Skeletal muscle tissue (tissue), 4 donors: Measurements from ENCODE around the gene AMELX. TPM values are rescaled to one million over a fixed set of nuclear protein-coding genes. Genes with fewer than 3 reads are reported as not detected.

Source experiments
- H3K27ac ChIP-seq: one replicate; pipeline ENCODE4 v1.7.0; 2013; ENCODE audit warnings: mild to moderate bottlenecking, low read depth, low read length, inconsistent platforms
- H3K27me3 ChIP-seq, 3 donors: one replicate each; pipeline ENCODE4 v1.7.0; 2013; ENCODE audit warnings: low read length in 3 of 3; ENCODE audit not compliant: control insufficient read depth in 3 of 3, insufficient read depth in 3 of 3
- H3K36me3 ChIP-seq, 3 donors: one replicate each; pipeline ENCODE4 v1.7.0; 2013; ENCODE audit warnings: low read length in 3 of 3; ENCODE audit not compliant: control insufficient read depth in 3 of 3, insufficient read depth in 3 of 3
- H3K4me1 ChIP-seq, 3 donors: one replicate each; pipeline ENCODE4 v1.7.0; 2013; ENCODE audit warnings: low read length in 3 of 3, mild to moderate bottlenecking in 3 of 3; ENCODE audit not compliant: control insufficient read depth in 3 of 3, insufficient read depth in 3 of 3
- H3K4me3 ChIP-seq, 3 donors: one replicate each; pipeline ENCODE4 v1.7.0; 2013; ENCODE audit warnings: low read length in 3 of 3
- H3K9ac ChIP-seq, 3 donors: one replicate each; pipeline ENCODE4 v1.7.0; 2013; ENCODE audit warnings: low read length in 3 of 3, mild to moderate bottlenecking in 3 of 3, moderate library complexity in 2 of 3, low read depth in 1 of 3
- H3K9me3 ChIP-seq, 3 donors: one replicate each; pipeline ENCODE4 v1.7.0; 2013; ENCODE audit warnings: low read length in 3 of 3; ENCODE audit not compliant: control insufficient read depth in 3 of 3
- total RNA-seq: library from RNA; depleted of rRNA; stranded (reverse); fragments of >200 nt; gene quantifications from one replicate; pipeline ENCODE4 v1.2.3, GENCODE V29; 2014
- donor health status: Osteomylitis.

The AMELX gene
- total RNA-seq, 1 donor from 2014 or later = not detected

- Histone ChIP-seq H3K27me3 (no peaks in the 10 kb centered on the region), H3K4me3 (no peak overlapping the region), H3K36me3 (no peaks in the 10 kb centered on the region), H3K27ac (no peak overlapping the region), H3K9ac (no peak overlapping the region), H3K4me1 (no peaks in the 10 kb centered on the region), H3K9me3 (no peaks in the 10 kb centered on the region)
Measured at GRCh38 chrX:11331788-11332187, 38.6 kb downstream of the AMELX start.

- Histone ChIP-seq H3K27me3 (no peaks in the 10 kb centered on the region), H3K9ac (no peak overlapping the region), H3K9me3 (no peaks in the 10 kb centered on the region), H3K4me3 (no peak overlapping the region), H3K36me3 (no peaks in the 10 kb centered on the region), H3K27ac (no peak overlapping the region), H3K4me1 (no peaks in the 10 kb centered on the region)
Measured at GRCh38 chrX:11334165-11334564, 41.0 kb downstream of the AMELX start.

- Histone ChIP-seq H3K9me3 (no peaks in the 10 kb centered on the region), H3K4me1 (no peaks in the 10 kb centered on the region), H3K9ac (no peak overlapping the region), H3K27me3 (no peaks in the 10 kb centered on the region), H3K36me3 (no peaks in the 10 kb centered on the region), H3K4me3 (no peak overlapping the region), H3K27ac (no peak overlapping the region)
Measured at GRCh38 chrX:11336201-11336600, 43.0 kb downstream of the AMELX start.

- no peaks in the 10 kb centered on the region for H3K9me3 ChIP-seq
- no peaks in the 10 kb centered on the region for H3K36me3 ChIP-seq
- no peak overlapping the region for H3K4me3 ChIP-seq
- no peaks in the 10 kb centered on the region for H3K27me3 ChIP-seq
- H3K9ac ChIP-seq = no peak overlapping the region
- H3K4me1 ChIP-seq = peaks cover 0 to 7% (median 0%) of the 10 kb centered on the region in 3 donors
- H3K27ac ChIP-seq = no peak overlapping the region
Measured at GRCh38 chrX:11337292-11338009, 44.2 kb downstream of the AMELX start.

- no peaks in the 10 kb centered on the region for H3K9me3 ChIP-seq
- H3K27ac ChIP-seq = peak overlapping the region; percentile 72
- peaks cover 0 to 7% (median 0%) of the 10 kb centered on the region in 3 donors for H3K4me1 ChIP-seq
- no peaks in the 10 kb centered on the region for H3K36me3 ChIP-seq
- H3K9ac ChIP-seq = no peak overlapping the region
- H3K27me3 ChIP-seq = no peaks in the 10 kb centered on the region
- H3K4me3 ChIP-seq = peak overlapping the region in 1 of 3 donors; percentile 7
Measured at GRCh38 chrX:11341274-11342201, 48.3 kb downstream of the AMELX start.

GRCh38 chrX:11342673-11343072, 49.5 kb downstream of the AMELX start:
- Histone ChIP-seq H3K9me3 (no peaks in the 10 kb centered on the region), H3K27me3 (no peaks in the 10 kb centered on the region), H3K4me1 (peaks cover 0 to 7% (median 0%) of the 10 kb centered on the region in 3 donors), H3K4me3 (no peak overlapping the region), H3K36me3 (no peaks in the 10 kb centered on the region), H3K9ac (no peak overlapping the region), H3K27ac (no peak overlapping the region)

- H3K4me1 ChIP-seq = peaks cover 0 to 7% (median under 1%) of the 10 kb centered on the region in 3 donors
- H3K4me3 ChIP-seq = no peak overlapping the region
- H3K36me3 ChIP-seq = no peaks in the 10 kb centered on the region
- H3K9ac ChIP-seq = no peak overlapping the region
- H3K27ac ChIP-seq = no peak overlapping the region
- H3K27me3 ChIP-seq = no peaks in the 10 kb centered on the region
- H3K9me3 ChIP-seq = no peaks in the 10 kb centered on the region
Measured at GRCh38 chrX:11346121-11346682, 53.0 kb downstream of the AMELX start.

GRCh38 chrX:11347300-11347699, 54.1 kb downstream of the AMELX start:
- H3K4me1 ChIP-seq = peaks cover 0 to 3% (median 2%) of the 10 kb centered on the region in 3 donors
- no peaks in the 10 kb centered on the region for H3K27me3 ChIP-seq
- no peaks in the 10 kb centered on the region for H3K9me3 ChIP-seq
- no peak overlapping the region for H3K4me3 ChIP-seq
- H3K9ac ChIP-seq = no peak overlapping the region
- no peak overlapping the region for H3K27ac ChIP-seq
- no peaks in the 10 kb centered on the region for H3K36me3 ChIP-seq

- no peak overlapping the region for H3K27ac ChIP-seq
- H3K4me3 ChIP-seq = no peak overlapping the region
- no peak overlapping the region for H3K9ac ChIP-seq
- no peaks in the 10 kb centered on the region for H3K36me3 ChIP-seq
- H3K9me3 ChIP-seq = no peaks in the 10 kb centered on the region
- H3K27me3 ChIP-seq = no peaks in the 10 kb centered on the region
- H3K4me1 ChIP-seq = peaks cover 3 to 5% (median 5%) of the 10 kb centered on the region in 3 donors
Measured at GRCh38 chrX:11349020-11349419, 55.8 kb downstream of the AMELX start.
